HFFc6 (cell line): Measurements from ENCODE around the gene SPRED1. TPM values are rescaled to one million over a fixed set of nuclear protein-coding genes. Genes with fewer than 3 reads are reported as not detected.

Source experiments
- DNase-seq: peaks from one replicate; pipeline ENCODE4 v3.0.0-alpha.2; 2018
- H3K27ac Mint-ChIP-seq: 2 replicates; pipeline ENCODE4 v1.8.0; 2020; ENCODE audit warnings: mild to moderate bottlenecking, mixed read lengths
- H3K27me3 Mint-ChIP-seq: 2 replicates; pipeline ENCODE4 v1.8.0; 2021; ENCODE audit warnings: mild to moderate bottlenecking, moderate library complexity, mixed read lengths; ENCODE audit not compliant: insufficient read depth
- H3K36me3 Mint-ChIP-seq: 2 replicates; pipeline ENCODE4 v1.8.0; 2021; ENCODE audit warnings: low read depth, mixed read lengths
- H3K4me1 Mint-ChIP-seq: 2 replicates; pipeline ENCODE4 v1.8.0; 2020; ENCODE audit warnings: low read depth, mixed read lengths
- H3K4me3 Mint-ChIP-seq: 2 replicates; pipeline ENCODE4 v1.8.0; 2020; ENCODE audit warnings: mild to moderate bottlenecking, moderate library complexity, mixed read lengths
- H3K9me3 Mint-ChIP-seq: 2 replicates; pipeline ENCODE4 v1.8.0; 2020; ENCODE audit warnings: mild to moderate bottlenecking, mixed read lengths
- CTCF ChIP-seq: fragments of 200-600 bp; sonication (generic); IDR thresholded peaks from 2 replicates; pipeline ENCODE4 v1.5.0; 2021; ENCODE audit warnings: antibody characterized with exemption, mild to moderate bottlenecking
- total RNA-seq, 6 experiments: library from RNA; stranded (reverse); fragmentation: NEBNext Ultra II Directional; extraction: Animal tissue kit (Norgen Biotek cat#: 25700); gene quantifications; 2 replicates in 1 of 6; 3 replicates in 5 of 6; pipeline ENCODE4 v1.2.3, GENCODE V29; 2021

SPRED1 gene
- total RNA-seq, 6 experiments from 2014 or later = 39.9 to 46.0 (median 41.7) TPM

- no peak for TF ChIP-seq CTCF
- no peak overlapping the region for H3K4me3 Mint-ChIP-seq
- H3K27ac Mint-ChIP-seq = no peak overlapping the region
- H3K36me3 Mint-ChIP-seq = no peaks in the 10 kb centered on the region
- no peaks in the 10 kb centered on the region for H3K9me3 Mint-ChIP-seq
- peaks cover 17% of the 10 kb centered on the region for H3K4me1 Mint-ChIP-seq
- peaks cover 18% of the 10 kb centered on the region for H3K27me3 Mint-ChIP-seq
- no peak for DNase-seq
These were observed 41.4 kb upstream of the SPRED1 start for GRCh38 chr15:38211249-38211648.

- Mint-ChIP-seq H3K4me1 (peaks cover 16% of the 10 kb centered on the region), H3K36me3 (no peaks in the 10 kb centered on the region), H3K27me3 (peaks cover 18% of the 10 kb centered on the region), H3K27ac (no peak overlapping the region), H3K4me3 (no peak overlapping the region), H3K9me3 (no peaks in the 10 kb centered on the region)
- TF ChIP-seq CTCF = no peak
- no peak for DNase-seq
These were observed 40.8 kb upstream of the SPRED1 start for GRCh38 chr15:38211811-38212210.

- Mint-ChIP-seq H3K4me3 (no peak overlapping the region), H3K9me3 (no peaks in the 10 kb centered on the region), H3K27ac (no peak overlapping the region), H3K27me3 (peaks cover 13% of the 10 kb centered on the region; the same call in 1 of the 2 replicates), H3K36me3 (no peaks in the 10 kb centered on the region), H3K4me1 (peaks cover 16% of the 10 kb centered on the region)
- no peak for DNase-seq
- TF ChIP-seq CTCF = no peak
These were observed 39.8 kb upstream of the SPRED1 start for GRCh38 chr15:38212729-38213351.

GRCh38 chr15:38213356-38213755 is 39.3 kb upstream of the SPRED1 start:
- Mint-ChIP-seq H3K4me3 (no peak overlapping the region), H3K27me3 (peaks cover 13% of the 10 kb centered on the region; the same call in 1 of the 2 replicates), H3K36me3 (no peaks in the 10 kb centered on the region), H3K4me1 (peaks cover 17% of the 10 kb centered on the region), H3K9me3 (no peaks in the 10 kb centered on the region), H3K27ac (no peak overlapping the region)
- no peak for DNase-seq
- no peak for TF ChIP-seq CTCF

- Mint-ChIP-seq H3K9me3 (no peaks in the 10 kb centered on the region), H3K36me3 (no peaks in the 10 kb centered on the region), H3K27ac (no peak overlapping the region), H3K4me3 (no peak overlapping the region), H3K4me1 (peaks cover 18% of the 10 kb centered on the region), H3K27me3 (peaks cover 8% of the 10 kb centered on the region)
- DNase-seq = no peak
- TF ChIP-seq CTCF = no peak
These were observed 36.9 kb upstream of the SPRED1 start for GRCh38 chr15:38215707-38216106.
